Sigmoid colon (tissue), 4 donors: Measurements from ENCODE around the gene MLLT6.

Experiments
- EP300 ChIP-seq, 4 donors: sonication (generic); formaldehyde crosslinking; IDR thresholded peaks; one replicate each; pipeline ENCODE4 v1.6.1; 2017; ENCODE audit warnings: antibody characterized with exemption in 4 of 4
- POLR2A ChIP-seq, 2 donors: fragments of 450-650 bp; IDR thresholded peaks; one replicate each; pipeline ENCODE4 v1.6.1; 2016; ENCODE audit warnings: antibody characterized with exemption in 2 of 2, mild to moderate bottlenecking in 2 of 2, moderate library complexity in 2 of 2
- POLR2AphosphoS5 ChIP-seq, 4 donors: sonication (generic); formaldehyde crosslinking; IDR thresholded peaks; one replicate each; pipeline ENCODE4 v1.6.1; 2017; ENCODE audit warnings: antibody characterized with exemption in 4 of 4
- TF ChIP-seq, protein P1 (sequence below), 4 experiments: fragments of 450-650 bp in 3 of 4; fragments of 200-600 bp in 1 of 4; IDR thresholded peaks; one replicate each; pipeline ENCODE4 v1.5.1; 2016 to 2019; ENCODE audit warnings: antibody characterized with exemption in 4 of 4, mild to moderate bottlenecking in 3 of 4, moderate library complexity in 2 of 4

- TF ChIP-seq, protein P1, sequence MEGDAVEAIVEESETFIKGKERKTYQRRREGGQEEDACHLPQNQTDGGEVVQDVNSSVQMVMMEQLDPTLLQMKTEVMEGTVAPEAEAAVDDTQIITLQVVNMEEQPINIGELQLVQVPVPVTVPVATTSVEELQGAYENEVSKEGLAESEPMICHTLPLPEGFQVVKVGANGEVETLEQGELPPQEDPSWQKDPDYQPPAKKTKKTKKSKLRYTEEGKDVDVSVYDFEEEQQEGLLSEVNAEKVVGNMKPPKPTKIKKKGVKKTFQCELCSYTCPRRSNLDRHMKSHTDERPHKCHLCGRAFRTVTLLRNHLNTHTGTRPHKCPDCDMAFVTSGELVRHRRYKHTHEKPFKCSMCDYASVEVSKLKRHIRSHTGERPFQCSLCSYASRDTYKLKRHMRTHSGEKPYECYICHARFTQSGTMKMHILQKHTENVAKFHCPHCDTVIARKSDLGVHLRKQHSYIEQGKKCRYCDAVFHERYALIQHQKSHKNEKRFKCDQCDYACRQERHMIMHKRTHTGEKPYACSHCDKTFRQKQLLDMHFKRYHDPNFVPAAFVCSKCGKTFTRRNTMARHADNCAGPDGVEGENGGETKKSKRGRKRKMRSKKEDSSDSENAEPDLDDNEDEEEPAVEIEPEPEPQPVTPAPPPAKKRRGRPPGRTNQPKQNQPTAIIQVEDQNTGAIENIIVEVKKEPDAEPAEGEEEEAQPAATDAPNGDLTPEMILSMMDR (IDR thresholded peaks at IDR 0.05) = no peak
- TF ChIP-seq POLR2A (IDR thresholded peaks at IDR 0.05) (peak; percentile 68 to 87), POLR2AphosphoS5 (IDR thresholded peaks at IDR 0.05) (peak; percentile 91 to 97 (median 95)), EP300 (IDR thresholded peaks at IDR 0.05) (peak in 1 of 4 donors; percentile 35)
These were observed 2.7 kb upstream of the MLLT6 start for GRCh38 chr17:38702166-38702915.
